GM06990 (cell line): ENCODE measurements around the gene SHISAL2A.

Experiments
- DNase-seq: peaks from one replicate; pipeline ENCODE4 v3.0.0-alpha.2; 2011; ENCODE audit not compliant: insufficient read length; ENCODE audit errors: extremely low read depth
- H3K27me3 ChIP-seq: replicated peaks from 2 replicates; pipeline ENCODE4 v1.6.0; 2011; ENCODE audit warnings: low read length; ENCODE audit not compliant: control insufficient read depth, insufficient read depth
- H3K36me3 ChIP-seq: 2 replicates; pipeline ENCODE4 v1.5.1; 2011; ENCODE audit warnings: low read length; ENCODE audit not compliant: control insufficient read depth, insufficient read depth
- H3K4me3 ChIP-seq: replicated peaks from 2 replicates; pipeline ENCODE4 v1.5.1; 2011; ENCODE audit warnings: low read depth, mild to moderate bottlenecking, control low read depth, low read length
- TF ChIP-seq, protein P1 (sequence below): IDR thresholded peaks from 2 replicates; pipeline ENCODE4 v1.5.1; 2011; ENCODE audit warnings: low read length, control low read depth, mild to moderate bottlenecking, inconsistent platforms; ENCODE audit not compliant: insufficient read depth, poor library complexity, severe bottlenecking

The SHISAL2A gene

GRCh38 chr1:52702886-52703787 is 70.2 kb downstream of the SHISAL2A start:
- DNase-seq: peak; percentile 91
- Histone ChIP-seq H3K27me3 (no peaks in the 10 kb centered on the region), H3K36me3 (no peaks in the 10 kb centered on the region), H3K4me3 (peak overlapping the region; percentile 71)
- TF ChIP-seq, protein P1, sequence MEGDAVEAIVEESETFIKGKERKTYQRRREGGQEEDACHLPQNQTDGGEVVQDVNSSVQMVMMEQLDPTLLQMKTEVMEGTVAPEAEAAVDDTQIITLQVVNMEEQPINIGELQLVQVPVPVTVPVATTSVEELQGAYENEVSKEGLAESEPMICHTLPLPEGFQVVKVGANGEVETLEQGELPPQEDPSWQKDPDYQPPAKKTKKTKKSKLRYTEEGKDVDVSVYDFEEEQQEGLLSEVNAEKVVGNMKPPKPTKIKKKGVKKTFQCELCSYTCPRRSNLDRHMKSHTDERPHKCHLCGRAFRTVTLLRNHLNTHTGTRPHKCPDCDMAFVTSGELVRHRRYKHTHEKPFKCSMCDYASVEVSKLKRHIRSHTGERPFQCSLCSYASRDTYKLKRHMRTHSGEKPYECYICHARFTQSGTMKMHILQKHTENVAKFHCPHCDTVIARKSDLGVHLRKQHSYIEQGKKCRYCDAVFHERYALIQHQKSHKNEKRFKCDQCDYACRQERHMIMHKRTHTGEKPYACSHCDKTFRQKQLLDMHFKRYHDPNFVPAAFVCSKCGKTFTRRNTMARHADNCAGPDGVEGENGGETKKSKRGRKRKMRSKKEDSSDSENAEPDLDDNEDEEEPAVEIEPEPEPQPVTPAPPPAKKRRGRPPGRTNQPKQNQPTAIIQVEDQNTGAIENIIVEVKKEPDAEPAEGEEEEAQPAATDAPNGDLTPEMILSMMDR: no peak

DNA sequence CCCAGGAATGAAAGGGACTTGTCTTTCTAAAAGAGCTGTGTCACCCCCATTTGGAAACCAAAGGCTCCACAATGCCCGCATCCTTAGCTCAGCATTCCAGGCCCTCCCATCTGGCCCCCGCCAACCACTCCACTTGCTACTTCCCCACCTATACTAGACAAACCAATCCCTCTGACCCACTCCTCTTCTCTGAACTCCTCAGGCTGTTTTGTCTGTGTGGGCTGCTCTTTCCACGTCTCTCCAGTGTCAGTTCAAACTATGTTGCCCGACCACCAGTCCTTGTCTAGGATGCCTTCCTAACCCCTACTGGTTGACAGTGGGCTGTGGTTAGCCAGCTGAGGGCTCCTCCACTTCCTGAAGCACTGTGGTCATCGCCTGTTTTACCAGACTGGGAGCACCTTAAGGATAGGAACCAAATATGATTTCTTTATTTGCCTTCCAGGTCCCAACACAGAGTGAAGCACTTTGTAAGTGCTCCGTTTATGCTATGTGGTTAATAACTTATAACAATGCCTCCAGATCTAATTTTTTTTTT is 73.2 kb downstream of the SHISAL2A start:
- TF ChIP-seq, protein P1: no peak
- no peak for DNase-seq
- H3K27me3 ChIP-seq: no peaks in the 10 kb centered on the region
- no peak overlapping the region for H3K4me3 ChIP-seq
- no peaks in the 10 kb centered on the region for H3K36me3 ChIP-seq
